Transverse colon (tissue), 3 donors: ENCODE data around the gene FBXO31.

Experiments used
- CTCF ChIP-seq, 5 experiments: fragments of 200-600 bp in 3 of 5; fragments of 450-650 bp in 2 of 5; sonication (generic) in 3 of 5; IDR thresholded peaks; 1 replicate in 2 of 5; 2 replicates in 3 of 5; pipeline ENCODE4 v1.5.1; 2016 to 2017; ENCODE audit warnings: antibody characterized with exemption in 5 of 5, inconsistent platforms in 3 of 5, mild to moderate bottlenecking in 2 of 5, moderate library complexity in 1 of 5
- POLR2A ChIP-seq: fragments of 450-650 bp; IDR thresholded peaks from one replicate; pipeline ENCODE4 v1.6.1; 2016; ENCODE audit warnings: antibody characterized with exemption, mild to moderate bottlenecking, moderate library complexity

- TF ChIP-seq POLR2A: no peak
- peak in 1 of 5 experiments; percentile 23 for TF ChIP-seq CTCF (IDR thresholded peaks at IDR 0.05)
Observed at GRCh38 chr16:87391324-87391949, 7.9 kb upstream of the FBXO31 start.
